ENCODE data around the gene ERGIC1.
"Not testable (repeated sequence)": the region's sequence is repeated elsewhere in the genome, so short reads cannot be mapped to it uniquely, and the experiment has no call there.

ERGIC1 gene

DNA sequence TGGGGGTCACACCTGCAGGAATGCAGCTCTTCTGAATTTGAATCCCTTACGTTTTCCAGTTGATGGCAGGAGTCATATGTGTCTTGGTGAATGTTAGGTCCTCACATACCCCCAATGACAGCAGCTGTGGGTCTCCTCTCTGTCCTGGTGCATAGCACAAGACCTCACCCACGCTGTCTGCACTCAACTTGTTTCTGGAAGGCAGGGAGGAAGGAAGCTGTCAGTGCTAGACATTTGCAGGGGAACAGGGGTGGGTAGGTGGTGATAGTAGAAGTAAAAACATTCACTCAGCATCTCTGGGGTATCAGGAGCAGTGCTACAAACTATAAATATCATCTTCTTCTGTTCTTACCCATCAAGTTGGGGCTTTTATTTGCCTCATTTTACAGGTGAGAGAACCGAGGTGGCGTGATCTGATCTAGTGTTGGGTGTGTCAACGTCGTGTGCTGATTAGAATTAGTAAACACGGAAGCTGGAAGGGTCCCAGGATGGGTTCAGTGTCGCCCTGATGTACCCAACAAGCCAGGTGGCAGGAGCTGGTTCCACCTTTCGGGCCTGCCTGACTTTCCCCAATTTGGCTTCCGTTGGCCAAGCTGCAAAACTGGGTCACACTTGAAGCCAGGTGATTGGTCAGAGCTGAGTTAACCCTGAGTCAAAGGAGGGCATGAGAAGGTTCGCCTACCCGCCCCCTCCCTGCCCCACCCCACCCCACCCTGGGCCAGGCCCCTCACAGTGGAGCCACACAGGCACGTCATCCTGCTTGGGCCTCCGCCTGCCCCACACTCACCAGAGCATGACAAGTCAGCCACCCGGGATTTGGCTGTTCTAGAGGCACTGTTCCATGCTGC lies 15.8 kb downstream of the ERGIC1 start:
- DNase-seq, result no peak

- no peak for DNase-seq
Measured at GRCh38 chr5:172850454-172850797, 16.4 kb downstream of the ERGIC1 start.

- DNase-seq, result not testable (repeated sequence)
Measured at GRCh38 chr5:172851254-172851653, 17.2 kb downstream of the ERGIC1 start.

DNA sequence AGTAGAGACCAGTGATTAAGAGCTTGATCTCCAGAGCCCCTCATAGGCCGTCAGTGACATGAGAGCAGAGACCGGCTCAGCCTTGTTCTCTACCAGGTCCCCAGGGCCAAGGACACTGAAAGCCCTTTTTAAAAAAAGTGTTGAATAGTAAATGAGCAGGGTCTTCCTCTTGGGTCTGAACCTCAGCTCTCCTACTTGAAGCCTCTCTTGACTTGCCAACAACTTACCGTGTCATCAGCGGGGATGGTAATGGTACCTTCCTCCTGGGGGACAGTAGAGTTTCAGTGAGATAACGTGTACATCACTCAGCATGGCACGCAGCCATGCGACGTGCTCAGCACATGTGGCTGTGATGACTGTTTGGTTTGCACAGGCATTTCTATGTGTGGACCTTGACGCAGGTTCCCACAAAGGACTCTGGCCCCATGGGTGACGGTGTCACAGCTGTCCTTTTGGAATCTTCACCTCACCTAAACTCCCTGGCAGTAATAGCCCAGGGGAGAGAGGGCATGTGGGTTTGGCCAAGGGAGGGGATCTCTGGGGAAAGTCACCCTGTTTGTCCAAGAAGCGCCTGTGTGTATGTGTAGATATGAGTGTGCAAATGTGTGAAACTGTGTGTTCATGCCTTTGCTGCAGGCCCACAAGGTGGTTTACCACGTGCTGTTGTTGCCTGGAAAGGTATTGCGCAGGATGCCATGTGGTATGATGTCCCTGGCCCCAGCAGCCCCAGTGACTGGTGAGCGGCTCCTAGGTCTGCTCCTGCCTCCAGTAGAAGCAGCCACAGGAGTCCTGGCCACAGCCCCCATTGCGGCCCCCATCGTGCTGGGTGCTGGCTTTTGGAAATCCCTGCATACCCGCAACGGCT lies 18.7 kb downstream of the ERGIC1 start:
- DNase-seq, result no peak

DNA sequence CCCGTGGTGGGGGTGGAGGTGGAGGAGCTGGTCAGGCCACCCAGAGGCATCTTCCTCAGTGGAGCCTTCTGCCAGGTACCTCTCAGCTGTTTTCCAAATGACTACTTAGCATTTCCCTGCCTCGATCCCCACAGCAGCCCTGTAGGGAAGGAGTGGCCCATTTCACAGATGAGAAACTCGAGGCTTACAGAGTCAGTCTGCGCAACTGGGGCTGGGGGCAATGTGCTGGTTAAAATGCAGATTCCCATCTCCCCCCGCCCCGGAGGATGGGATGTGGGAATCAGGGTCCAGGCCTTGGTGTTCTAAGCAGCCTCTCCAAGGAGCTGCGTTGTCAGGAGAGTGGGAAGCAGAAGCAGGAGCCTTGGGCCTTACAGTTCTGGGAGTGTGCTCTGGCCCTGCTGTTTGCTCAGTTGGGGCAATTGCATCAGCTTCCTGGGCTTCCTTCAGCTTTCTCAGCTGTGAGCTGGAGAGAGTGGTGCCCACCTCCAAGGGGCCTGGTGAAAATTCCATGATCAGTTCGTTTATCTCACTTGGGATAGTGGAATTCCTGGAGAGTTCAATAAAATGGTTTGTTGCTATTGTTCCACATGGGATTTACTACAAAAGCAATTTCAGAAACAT lies 19.4 kb downstream of the ERGIC1 start:
- no peak for DNase-seq

DNA sequence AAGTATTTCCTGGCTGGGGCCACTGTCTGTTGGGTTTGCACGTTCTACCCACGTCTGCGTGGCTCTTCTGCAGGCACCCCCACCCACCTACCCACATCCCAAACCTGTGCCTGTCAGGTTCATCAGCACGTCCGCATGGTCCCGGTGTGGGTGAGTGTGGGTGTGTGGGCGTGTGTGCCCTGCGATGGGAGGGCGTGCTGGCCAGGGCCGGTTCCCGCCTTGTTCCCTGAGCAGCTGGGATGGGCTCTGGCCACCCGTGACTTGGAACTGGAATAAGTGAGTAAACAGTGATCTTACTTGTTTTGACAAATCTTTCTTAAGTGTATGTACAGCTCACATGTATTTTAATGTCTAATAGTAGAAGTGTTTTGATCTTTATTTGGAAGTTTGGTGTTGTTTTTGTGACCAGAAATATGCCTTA lies 20.4 kb downstream of the ERGIC1 start:
- DNase-seq, result no peak

DNA sequence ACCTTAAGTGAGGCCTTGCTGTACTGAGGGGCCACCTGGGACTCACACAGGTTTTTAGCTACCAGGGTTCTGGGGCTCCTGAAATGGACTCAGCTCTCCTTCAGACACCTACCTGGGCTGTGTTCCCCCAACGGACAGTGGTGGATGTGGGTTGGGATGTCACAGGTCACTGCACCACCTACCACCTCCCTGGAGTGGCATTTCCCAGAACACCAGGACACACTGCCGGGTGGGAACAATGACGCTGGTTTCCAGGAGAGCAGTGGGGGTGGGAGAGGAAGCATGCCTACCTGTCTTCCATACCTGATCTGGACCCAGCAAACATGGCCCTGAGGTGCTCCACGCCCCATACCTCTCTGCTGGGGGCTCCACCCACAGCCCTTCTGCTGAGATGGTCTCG lies 20.9 kb downstream of the ERGIC1 start:
- DNase-seq, result no peak

GRCh38 chr5:172855597-172856292 lies 21.7 kb downstream of the ERGIC1 start:
- no peak for DNase-seq

- DNase-seq, result no peak
Measured at GRCh38 chr5:172856336-172856735, 22.3 kb downstream of the ERGIC1 start.

GRCh38 chr5:172857982-172858381 lies 23.9 kb downstream of the ERGIC1 start:
- no peak for DNase-seq

GRCh38 chr5:172858511-172858989 lies 24.5 kb downstream of the ERGIC1 start:
- DNase-seq, result no peak

- DNase-seq, result no peak
Measured at GRCh38 chr5:172858990-172859811, 25.1 kb downstream of the ERGIC1 start.

GRCh38 chr5:172859966-172860365 lies 25.9 kb downstream of the ERGIC1 start:
- DNase-seq, result no peak

- DNase-seq, result no peak
Measured at GRCh38 chr5:172860520-172861443, 26.7 kb downstream of the ERGIC1 start.

DNA sequence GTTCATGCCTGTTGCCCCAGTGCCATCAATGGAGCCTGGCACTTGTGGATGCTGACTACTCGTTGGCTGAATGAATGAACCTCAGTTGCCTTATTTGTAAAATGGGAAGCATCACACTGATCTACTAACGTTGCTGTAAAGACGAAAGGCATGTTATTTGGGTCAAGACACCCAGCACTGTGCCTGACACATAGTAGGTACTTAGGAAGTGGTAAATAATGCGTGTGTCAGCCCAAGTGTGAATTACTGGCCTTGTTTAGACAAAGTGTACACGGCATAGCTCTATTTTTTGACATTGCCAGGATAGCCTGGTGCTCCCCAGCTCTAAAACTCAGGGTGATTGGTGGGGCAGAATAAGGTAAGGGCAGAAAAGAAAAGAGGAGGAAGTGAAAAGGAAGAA lies 27.4 kb downstream of the ERGIC1 start:
- DNase-seq, result no peak

GRCh38 chr5:172862165-172862801 lies 28.2 kb downstream of the ERGIC1 start:
- no peak for DNase-seq

DNA sequence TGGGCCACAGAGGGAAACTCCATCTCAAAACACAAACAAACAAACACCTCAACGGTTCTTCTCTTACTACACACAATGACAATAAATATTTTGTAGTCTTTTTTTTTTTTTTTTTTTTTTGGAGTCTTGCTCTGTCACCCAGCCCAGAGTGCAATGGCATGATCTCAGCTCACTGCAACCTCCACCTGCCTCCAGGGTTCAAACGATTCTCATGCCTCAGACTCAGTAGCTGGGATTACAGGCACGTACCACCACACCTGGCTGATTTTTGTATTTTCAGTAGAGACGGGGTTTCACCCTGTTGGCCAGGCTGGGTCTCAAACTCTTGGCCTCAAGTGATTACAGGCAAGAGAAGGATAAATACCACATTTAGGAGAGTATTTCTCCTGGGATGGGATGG lies 30.1 kb downstream of the ERGIC1 start:
- not testable (repeated sequence) for DNase-seq

DNA sequence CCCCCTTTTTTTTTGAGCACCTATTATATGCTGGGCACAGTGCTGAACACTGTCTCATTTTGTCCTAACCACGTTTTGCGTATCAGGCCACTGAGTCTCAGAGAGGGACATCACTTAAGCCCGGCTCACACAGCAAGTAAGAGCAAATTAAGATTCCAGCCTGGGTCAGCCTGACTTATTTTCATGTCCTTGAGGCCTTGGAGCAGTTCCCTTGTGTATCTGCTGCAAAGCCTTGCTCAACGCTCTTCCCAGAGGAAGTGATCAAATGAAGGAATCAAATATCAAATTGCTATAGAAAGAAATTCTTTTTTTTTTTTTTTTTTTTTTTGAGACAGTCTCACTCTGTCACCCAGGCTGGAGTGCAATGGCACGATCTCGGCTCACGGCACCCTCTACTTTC lies 30.7 kb downstream of the ERGIC1 start:
- DNase-seq, result no peak

DNA sequence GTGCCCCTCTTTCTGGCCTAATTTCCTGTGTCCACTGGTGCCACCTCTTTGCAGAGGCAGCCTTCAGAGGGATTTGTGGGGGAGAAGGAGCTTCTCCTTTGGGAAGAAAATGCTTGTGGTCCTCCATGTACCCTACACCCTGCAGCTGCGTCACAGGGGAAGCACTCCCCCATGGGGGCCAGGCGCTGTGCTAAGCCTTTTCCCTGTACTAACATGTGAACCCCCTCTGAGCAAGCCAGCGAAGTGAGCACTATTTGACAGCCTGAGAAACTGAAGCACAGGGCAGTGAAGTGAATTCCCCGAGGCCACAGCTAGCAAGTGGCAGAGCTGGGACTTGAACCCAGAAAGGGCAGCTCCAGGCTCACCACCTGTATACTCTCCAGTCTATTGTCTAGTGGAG lies 32.3 kb downstream of the ERGIC1 start:
- DNase-seq, result no peak

Measured in activated CD4-positive, alpha-beta T cell treated with anti-CD3 and anti-CD28 coated beads for 1 hour (primary cell).